Peyer's patch (tissue), 4 donors: ENCODE data around the gene RAD51B. TPM values are rescaled to one million over a fixed set of nuclear protein-coding genes. Genes with fewer than 3 reads are reported as not detected.
A peak's percentile ranks its signal among the peaks of the same experiment; 100 is the strongest.

ENCODE experiments used
- DNase-seq, 3 donors: peaks; one replicate each; pipeline ENCODE4 v3.0.0-alpha.2; 2017 to 2019
- H3K27ac ChIP-seq, 4 donors: fragments of 200-600 bp; sonication (generic); one replicate each; pipeline ENCODE4 v1.5.1; 2016 to 2019
- H3K27me3 ChIP-seq, 2 donors: fragments of 200-600 bp; sonication (generic); one replicate each; pipeline ENCODE4 v1.5.1; 2019
- H3K36me3 ChIP-seq, 3 donors: fragments of 200-600 bp; sonication (generic); one replicate each; pipeline ENCODE4 v1.5.1; 2016 to 2019
- H3K4me1 ChIP-seq, 4 donors: fragments of 200-600 bp; sonication (generic); one replicate each; pipeline ENCODE4 v1.5.1; 2016 to 2019
- H3K4me3 ChIP-seq, 4 donors: fragments of 200-600 bp; sonication (generic); 1 replicate in 3 of 4; 2 replicates in 1 of 4; pipeline ENCODE4 v1.5.1; 2016 to 2019; ENCODE audit warnings: mild to moderate bottlenecking in 1 of 4
- H3K9me3 ChIP-seq, 4 donors: fragments of 200-600 bp; sonication (generic); one replicate each; pipeline ENCODE4 v1.5.1; 2016 to 2019; ENCODE audit warnings: mild to moderate bottlenecking in 1 of 4
- POLR2A ChIP-seq, 2 donors: fragments of 450-650 bp; IDR thresholded peaks; one replicate each; pipeline ENCODE4 v1.5.1; 2017; ENCODE audit warnings: antibody characterized with exemption in 2 of 2, mild to moderate bottlenecking in 2 of 2, moderate library complexity in 2 of 2
- total RNA-seq, 4 donors: library from RNA; depleted of rRNA; stranded (reverse); fragments of >200 nt; gene quantifications; one replicate each; pipeline ENCODE4 v1.1.0, GENCODE V29; 2016
- TF ChIP-seq, protein P1 (sequence below), 6 experiments: fragments of 450-650 bp in 4 of 6; fragments of 200-600 bp in 2 of 6; sonication (generic) in 1 of 6; IDR thresholded peaks; one replicate each; pipeline ENCODE4 v1.5.1; 2017 to 2019; ENCODE audit warnings: antibody characterized with exemption in 6 of 6, mild to moderate bottlenecking in 3 of 6, moderate library complexity in 1 of 6

Gene RAD51B
- total RNA-seq, 4 donors from 2014 or later = 12.6 to 103 (median 33.1) TPM

DNA sequence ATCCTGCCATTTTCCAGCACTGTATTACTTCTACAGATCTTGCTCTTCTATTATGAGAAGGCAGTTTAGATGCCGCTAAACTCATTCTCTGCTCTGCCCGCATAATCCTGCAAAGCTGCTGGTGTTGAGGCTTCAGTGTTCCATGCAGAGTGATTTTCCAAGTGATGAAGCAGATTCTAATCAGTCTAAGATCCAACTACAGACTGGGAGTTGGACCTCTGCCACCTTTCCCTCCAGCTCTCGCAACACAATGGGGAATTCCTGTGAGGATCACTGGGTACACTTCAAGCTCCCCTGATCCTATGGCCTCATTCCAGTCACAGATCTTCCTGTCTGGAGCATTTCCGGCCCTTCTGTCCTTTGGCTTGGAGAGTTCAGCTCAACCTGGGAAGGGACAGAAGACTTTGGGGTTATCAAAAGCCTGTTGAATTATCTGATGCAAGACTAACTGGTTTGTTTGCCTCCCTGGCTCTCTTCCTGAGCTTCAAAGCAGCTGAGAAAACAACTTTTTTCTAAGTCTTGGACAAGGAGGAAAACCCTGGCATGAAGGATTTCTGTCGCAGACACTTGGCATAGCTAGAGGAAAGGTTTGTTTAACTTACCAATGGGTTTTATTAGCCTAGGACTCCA is 639.4 kb downstream of the RAD51B start:
- DNase-seq = peak in 1 of 3 donors; percentile 71
- no peaks in the 10 kb centered on the region for H3K36me3 ChIP-seq
- H3K27me3 ChIP-seq = no peaks in the 10 kb centered on the region
- TF ChIP-seq POLR2A (IDR thresholded peaks at IDR 0.05) = no peak
- TF ChIP-seq, protein P1, sequence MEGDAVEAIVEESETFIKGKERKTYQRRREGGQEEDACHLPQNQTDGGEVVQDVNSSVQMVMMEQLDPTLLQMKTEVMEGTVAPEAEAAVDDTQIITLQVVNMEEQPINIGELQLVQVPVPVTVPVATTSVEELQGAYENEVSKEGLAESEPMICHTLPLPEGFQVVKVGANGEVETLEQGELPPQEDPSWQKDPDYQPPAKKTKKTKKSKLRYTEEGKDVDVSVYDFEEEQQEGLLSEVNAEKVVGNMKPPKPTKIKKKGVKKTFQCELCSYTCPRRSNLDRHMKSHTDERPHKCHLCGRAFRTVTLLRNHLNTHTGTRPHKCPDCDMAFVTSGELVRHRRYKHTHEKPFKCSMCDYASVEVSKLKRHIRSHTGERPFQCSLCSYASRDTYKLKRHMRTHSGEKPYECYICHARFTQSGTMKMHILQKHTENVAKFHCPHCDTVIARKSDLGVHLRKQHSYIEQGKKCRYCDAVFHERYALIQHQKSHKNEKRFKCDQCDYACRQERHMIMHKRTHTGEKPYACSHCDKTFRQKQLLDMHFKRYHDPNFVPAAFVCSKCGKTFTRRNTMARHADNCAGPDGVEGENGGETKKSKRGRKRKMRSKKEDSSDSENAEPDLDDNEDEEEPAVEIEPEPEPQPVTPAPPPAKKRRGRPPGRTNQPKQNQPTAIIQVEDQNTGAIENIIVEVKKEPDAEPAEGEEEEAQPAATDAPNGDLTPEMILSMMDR (IDR thresholded peaks at IDR 0.05) = no peak
- peak overlapping the region; percentile 6 to 70 (median 38) for H3K27ac ChIP-seq
- H3K4me1 ChIP-seq = peaks cover 0 to 16% (median 0%) of the 10 kb centered on the region in 4 donors
- peaks cover 0 to 7% (median 2%) of the 10 kb centered on the region in 4 donors for H3K9me3 ChIP-seq
- H3K4me3 ChIP-seq = no peak overlapping the region

DNA sequence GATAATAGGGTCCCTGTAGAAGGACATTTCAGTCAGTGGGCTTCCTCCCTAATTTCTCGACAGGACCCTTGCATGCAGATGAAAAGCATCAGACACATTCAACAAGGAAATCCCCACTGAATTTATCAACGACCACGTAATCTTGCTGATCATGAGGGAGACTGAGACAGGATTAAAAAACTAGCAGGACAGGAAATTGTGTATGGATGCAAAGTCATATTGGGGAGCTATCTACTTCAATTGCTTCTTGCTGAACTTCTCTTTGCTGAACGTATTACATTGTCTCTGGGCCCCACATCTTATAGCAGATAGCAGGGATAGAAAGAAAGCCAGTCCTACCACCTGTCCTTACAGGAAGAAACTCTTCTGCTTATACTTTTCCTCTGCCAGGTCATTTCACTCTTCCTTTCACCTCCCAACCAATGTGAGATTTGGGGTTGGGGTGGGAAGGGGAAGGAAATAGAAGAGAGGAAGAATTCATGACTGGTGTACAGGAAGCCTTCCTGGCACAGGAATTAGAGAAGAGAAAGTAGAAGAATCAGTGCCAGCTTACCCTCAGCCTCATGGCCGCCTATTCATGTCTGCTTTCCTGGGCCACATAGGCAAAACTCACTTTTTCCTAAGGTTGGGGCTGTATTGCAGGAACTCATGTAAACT is 640.0 kb downstream of the RAD51B start:
- no peak for DNase-seq
- peak overlapping the region; percentile 6 to 70 (median 38) for H3K27ac ChIP-seq
- no peaks in the 10 kb centered on the region for H3K27me3 ChIP-seq
- TF ChIP-seq POLR2A (IDR thresholded peaks at IDR 0.05) = no peak
- TF ChIP-seq, protein P1 (IDR thresholded peaks at IDR 0.05) = no peak
- peaks cover 0 to 16% (median 0%) of the 10 kb centered on the region in 4 donors for H3K4me1 ChIP-seq
- peaks cover 0 to 5% (median 2%) of the 10 kb centered on the region in 4 donors for H3K9me3 ChIP-seq
- no peak overlapping the region for H3K4me3 ChIP-seq
- H3K36me3 ChIP-seq = no peaks in the 10 kb centered on the region

DNA sequence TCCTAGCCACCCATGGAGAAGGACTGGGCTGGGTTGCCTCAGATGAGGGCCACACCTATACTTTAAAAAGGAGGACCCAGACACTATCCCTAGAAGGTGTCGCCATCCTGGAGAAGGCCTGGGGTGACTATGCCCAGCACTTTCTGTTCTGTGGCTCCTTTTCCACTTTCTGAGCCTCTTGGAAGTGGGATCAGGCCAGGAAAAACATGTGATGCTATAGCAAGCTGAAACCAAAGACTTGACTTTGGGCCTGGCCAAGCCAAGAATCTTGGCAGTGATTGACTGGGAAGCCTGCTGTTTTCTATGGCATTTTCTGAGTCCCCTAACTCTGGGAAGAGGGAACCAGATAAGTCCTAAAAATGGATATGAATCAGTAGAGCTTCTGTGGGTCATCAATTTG is 641.0 kb downstream of the RAD51B start:
- no peak for DNase-seq
- H3K36me3 ChIP-seq = no peaks in the 10 kb centered on the region
- no peaks in the 10 kb centered on the region for H3K9me3 ChIP-seq
- peaks cover 0 to 16% (median 0%) of the 10 kb centered on the region in 4 donors for H3K4me1 ChIP-seq
- H3K27ac ChIP-seq = peak overlapping the region in 2 of 4 donors; percentile 1 to 61
- no peak overlapping the region for H3K4me3 ChIP-seq
- H3K27me3 ChIP-seq = no peaks in the 10 kb centered on the region
- TF ChIP-seq, protein P1 (IDR thresholded peaks at IDR 0.05) = no peak
- TF ChIP-seq POLR2A (IDR thresholded peaks at IDR 0.05) = no peak

DNA sequence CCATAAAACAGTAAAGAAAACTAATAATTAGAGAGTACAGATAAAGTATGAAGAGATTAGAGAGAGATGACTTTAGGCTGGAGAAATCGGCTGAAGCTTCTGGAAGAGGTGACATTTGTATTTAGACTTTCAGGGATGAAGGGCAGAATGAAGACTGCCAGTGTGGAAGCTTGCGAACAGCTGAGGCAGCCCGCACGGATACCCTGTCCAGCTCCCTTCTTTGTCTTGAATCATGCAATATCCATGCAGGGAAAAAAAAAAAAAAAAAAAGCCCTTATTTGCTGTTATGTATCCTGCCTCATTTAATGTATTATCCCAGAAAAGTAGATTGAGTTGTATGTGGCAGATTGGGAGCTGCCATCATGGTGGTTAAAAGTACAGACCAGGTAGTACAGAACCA is 641.5 kb downstream of the RAD51B start:
- H3K27ac ChIP-seq = peak overlapping the region in 1 of 4 donors; percentile 61
- H3K27me3 ChIP-seq = no peaks in the 10 kb centered on the region
- no peak overlapping the region for H3K4me3 ChIP-seq
- peaks cover 0 to 16% (median 0%) of the 10 kb centered on the region in 4 donors for H3K4me1 ChIP-seq
- no peak for DNase-seq
- TF ChIP-seq, protein P1 (IDR thresholded peaks at IDR 0.05) = no peak
- no peak for TF ChIP-seq POLR2A (IDR thresholded peaks at IDR 0.05)
- H3K9me3 ChIP-seq = no peaks in the 10 kb centered on the region
- H3K36me3 ChIP-seq = no peaks in the 10 kb centered on the region

DNA sequence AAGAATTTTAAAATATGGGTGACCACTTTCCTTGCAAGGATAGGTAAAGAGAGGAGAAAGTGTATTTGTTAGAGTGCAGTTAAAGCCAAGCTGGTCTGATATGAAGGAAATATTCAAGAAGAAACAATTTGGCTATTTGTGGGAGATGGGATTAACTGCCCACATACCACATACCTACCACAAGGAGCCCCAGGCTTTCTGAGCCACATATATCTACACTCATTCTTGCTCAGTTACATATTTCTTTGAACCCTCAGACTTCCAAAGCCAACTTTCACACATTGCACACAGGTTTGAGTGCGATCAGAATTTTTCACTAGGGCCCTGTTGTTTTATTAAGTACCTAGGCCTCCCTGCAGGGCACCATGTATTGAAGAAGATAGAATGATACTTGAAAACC is 643.1 kb downstream of the RAD51B start:
- H3K36me3 ChIP-seq = no peaks in the 10 kb centered on the region
- no peak overlapping the region for H3K27ac ChIP-seq
- H3K4me1 ChIP-seq = peaks cover 0 to 16% (median 0%) of the 10 kb centered on the region in 4 donors
- H3K4me3 ChIP-seq = no peak overlapping the region
- TF ChIP-seq, protein P1 (IDR thresholded peaks at IDR 0.05) = no peak
- TF ChIP-seq POLR2A (IDR thresholded peaks at IDR 0.05) = no peak
- H3K27me3 ChIP-seq = no peaks in the 10 kb centered on the region
- DNase-seq = no peak
- no peaks in the 10 kb centered on the region for H3K9me3 ChIP-seq
